Measurements from ENCODE around the gene GLOD5.

DNA sequence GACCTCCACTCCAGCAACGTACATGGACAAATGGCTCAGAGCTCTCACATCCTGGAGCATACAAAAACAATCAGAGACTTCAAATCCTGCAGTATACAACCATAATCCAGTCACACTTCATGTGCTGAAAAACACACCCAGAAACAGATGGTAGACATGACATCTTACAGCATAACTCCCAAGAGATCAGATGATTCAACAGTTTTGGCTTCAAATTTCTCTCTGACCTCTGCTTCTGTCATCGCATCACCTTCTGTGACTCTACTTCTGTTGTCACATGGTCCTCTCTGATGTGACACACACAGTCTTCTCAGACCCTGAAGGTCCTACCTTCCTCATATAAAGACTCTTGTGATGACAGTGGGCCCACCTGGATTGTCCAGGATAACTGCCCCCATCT is 46.5 kb upstream of the GLOD5 start:
- TF ChIP-seq, protein P1, sequence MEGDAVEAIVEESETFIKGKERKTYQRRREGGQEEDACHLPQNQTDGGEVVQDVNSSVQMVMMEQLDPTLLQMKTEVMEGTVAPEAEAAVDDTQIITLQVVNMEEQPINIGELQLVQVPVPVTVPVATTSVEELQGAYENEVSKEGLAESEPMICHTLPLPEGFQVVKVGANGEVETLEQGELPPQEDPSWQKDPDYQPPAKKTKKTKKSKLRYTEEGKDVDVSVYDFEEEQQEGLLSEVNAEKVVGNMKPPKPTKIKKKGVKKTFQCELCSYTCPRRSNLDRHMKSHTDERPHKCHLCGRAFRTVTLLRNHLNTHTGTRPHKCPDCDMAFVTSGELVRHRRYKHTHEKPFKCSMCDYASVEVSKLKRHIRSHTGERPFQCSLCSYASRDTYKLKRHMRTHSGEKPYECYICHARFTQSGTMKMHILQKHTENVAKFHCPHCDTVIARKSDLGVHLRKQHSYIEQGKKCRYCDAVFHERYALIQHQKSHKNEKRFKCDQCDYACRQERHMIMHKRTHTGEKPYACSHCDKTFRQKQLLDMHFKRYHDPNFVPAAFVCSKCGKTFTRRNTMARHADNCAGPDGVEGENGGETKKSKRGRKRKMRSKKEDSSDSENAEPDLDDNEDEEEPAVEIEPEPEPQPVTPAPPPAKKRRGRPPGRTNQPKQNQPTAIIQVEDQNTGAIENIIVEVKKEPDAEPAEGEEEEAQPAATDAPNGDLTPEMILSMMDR (IDR thresholded peaks at IDR 0.05): no peak
- no peak for TF ChIP-seq POLR2A (IDR thresholded peaks at IDR 0.05)

Data from esophagus squamous epithelium (tissue), 4 donors.